Rectal smooth muscle tissue (tissue), 1 donor: Measurements from ENCODE around the gene OR5D18.

Experiments
- H3K27ac ChIP-seq: one replicate; pipeline ENCODE4 v1.7.0; 2013; ENCODE audit warnings: low read depth, low read length, inconsistent platforms
- H3K27me3 ChIP-seq: one replicate; pipeline ENCODE4 v1.7.0; 2013; ENCODE audit warnings: low read length; ENCODE audit not compliant: control insufficient read depth, insufficient read depth
- H3K36me3 ChIP-seq: one replicate; pipeline ENCODE4 v1.7.0; 2013; ENCODE audit warnings: low read length; ENCODE audit not compliant: control insufficient read depth, insufficient read depth
- H3K4me1 ChIP-seq: one replicate; pipeline ENCODE4 v1.7.0; 2013; ENCODE audit warnings: low read length; ENCODE audit not compliant: control insufficient read depth, insufficient read depth
- H3K4me3 ChIP-seq: one replicate; pipeline ENCODE4 v1.7.0; 2013; ENCODE audit warnings: low read length
- H3K9ac ChIP-seq: one replicate; pipeline ENCODE4 v1.7.0; 2013; ENCODE audit warnings: low read length

Gene OR5D18

DNA sequence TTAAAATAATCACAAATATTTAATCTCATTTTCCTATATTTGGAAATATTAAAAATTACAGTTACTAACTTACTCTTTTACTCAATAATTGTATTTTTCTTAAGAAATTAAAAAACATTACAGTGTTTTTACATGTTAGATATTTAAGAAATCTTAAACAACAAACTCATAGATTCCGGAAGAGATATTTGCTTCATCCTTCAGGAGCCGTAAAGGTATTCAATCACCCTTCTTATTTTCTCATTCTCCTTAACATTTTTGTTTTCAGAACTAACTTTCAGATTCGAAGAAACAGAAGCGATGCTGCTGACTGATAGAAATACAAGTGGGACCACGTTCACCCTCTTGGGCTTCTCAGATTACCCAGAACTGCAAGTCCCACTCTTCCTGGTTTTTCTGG, at the start of gene OR5D18:
Gene OR5D18 (plus strand): TSS at position 301 of the 400 bp plus-strand sequence. CDS start 0 bp downstream, at position 301.
- no peaks in the 10 kb centered on the region for H3K36me3 ChIP-seq
- no peak within 1 kb of the TSS for H3K27ac ChIP-seq
- H3K4me1 ChIP-seq = no peaks in the 10 kb centered on the region

GRCh38 chr11:55773138-55773537, 46.3 kb upstream of the OR5D18 start, which contains the start of gene OR5D13:
OR5D13 (plus strand) TSS chr11:55773438; CDS start chr11:55773438, 0 bp downstream.
- no peak within 1 kb of the TSS for H3K4me3 ChIP-seq
- no peak within 1 kb of the TSS for H3K9ac ChIP-seq
- no peaks in the 10 kb centered on the region for H3K27me3 ChIP-seq
- H3K27ac ChIP-seq = no peak within 1 kb of the TSS
- H3K4me1 ChIP-seq = no peaks in the 10 kb centered on the region
- H3K36me3 ChIP-seq = no peaks in the 10 kb centered on the region

More for the DNA sequence above, at the start of gene OR5D18:
- Histone ChIP-seq H3K27me3 (no peaks in the 10 kb centered on the region), H3K9ac (no peak within 1 kb of the TSS), H3K4me3 (no peak within 1 kb of the TSS)

GRCh38 chr11:55791606-55792005, 27.8 kb upstream of the OR5D18 start:
- Histone ChIP-seq H3K36me3 (no peaks in the 10 kb centered on the region), H3K27ac (no peak overlapping the region), H3K4me3 (no peak overlapping the region), H3K4me1 (no peaks in the 10 kb centered on the region), H3K9ac (no peak overlapping the region), H3K27me3 (no peaks in the 10 kb centered on the region)

DNA sequence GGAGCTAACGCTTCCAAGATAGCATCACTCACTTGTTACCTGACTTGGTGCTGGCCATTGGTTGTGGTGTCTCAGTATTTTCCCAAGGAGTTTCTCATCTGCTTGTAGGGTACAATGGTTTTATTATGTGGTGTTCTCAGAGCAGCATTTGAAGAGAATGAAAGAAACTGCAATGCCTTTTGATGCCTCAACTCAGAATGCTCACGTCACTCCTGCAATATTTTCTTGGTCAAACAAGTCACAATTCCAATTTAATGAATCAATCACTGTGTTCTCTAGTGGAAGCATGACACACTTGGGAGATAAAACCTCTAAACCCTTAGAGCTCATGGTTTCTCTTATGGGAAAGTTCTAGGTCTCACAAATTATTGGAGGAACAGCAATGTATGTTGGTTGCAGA, 26.1 kb upstream of the OR5D18 start:
- H3K27me3 ChIP-seq = no peaks in the 10 kb centered on the region
- H3K9ac ChIP-seq = no peak overlapping the region
- H3K27ac ChIP-seq = no peak overlapping the region
- H3K4me3 ChIP-seq = no peak overlapping the region
- no peaks in the 10 kb centered on the region for H3K4me1 ChIP-seq
- no peaks in the 10 kb centered on the region for H3K36me3 ChIP-seq

DNA sequence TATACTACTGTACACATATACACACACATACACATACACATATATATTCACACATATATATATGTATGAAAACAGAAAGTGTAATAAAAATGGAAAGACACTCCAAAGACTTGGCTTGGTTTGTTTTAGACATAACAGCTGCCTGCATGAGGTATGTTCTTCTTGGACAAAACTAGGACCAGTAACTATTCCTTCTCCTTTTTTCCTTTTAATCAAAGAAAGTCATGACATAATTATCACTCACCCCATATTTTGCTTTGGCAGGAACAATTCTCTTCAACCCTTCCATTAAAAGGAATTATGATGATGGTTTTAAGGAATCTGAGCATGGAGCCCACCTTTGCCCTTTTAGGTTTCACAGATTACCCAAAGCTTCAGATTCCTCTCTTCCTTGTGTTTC, 24.2 kb upstream of the OR5D18 start, which contains the start of gene OR5D14:
Gene OR5D14 (plus strand): TSS at position 301 of the 400 bp plus-strand sequence. CDS start 0 bp downstream, at position 301.
- Histone ChIP-seq H3K36me3 (no peaks in the 10 kb centered on the region), H3K27ac (no peak within 1 kb of the TSS), H3K4me1 (no peaks in the 10 kb centered on the region), H3K9ac (no peak within 1 kb of the TSS), H3K27me3 (no peaks in the 10 kb centered on the region), H3K4me3 (no peak within 1 kb of the TSS)

DNA sequence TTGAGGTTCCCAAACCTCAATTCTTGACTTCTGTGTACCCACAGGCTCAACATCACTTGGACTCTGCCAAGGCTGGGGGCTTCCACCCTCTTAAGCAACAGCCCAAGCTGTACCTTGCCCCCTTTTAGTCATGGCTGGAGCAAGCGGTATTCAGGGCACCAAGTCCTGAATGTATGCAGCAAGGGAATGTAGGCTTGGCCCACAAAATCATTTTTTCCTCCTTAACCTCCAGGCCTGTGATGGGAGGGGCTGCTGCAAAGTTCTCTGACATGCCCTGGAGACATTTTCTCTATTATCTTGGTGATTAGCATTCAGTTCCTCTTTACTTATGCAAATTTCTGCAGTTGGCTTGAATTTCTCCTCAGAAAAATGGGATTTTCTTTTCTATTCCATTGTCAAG, 13.2 kb upstream of the OR5D18 start:
- Histone ChIP-seq H3K9ac (no peak overlapping the region), H3K27me3 (no peaks in the 10 kb centered on the region), H3K36me3 (no peaks in the 10 kb centered on the region), H3K4me3 (no peak overlapping the region), H3K27ac (no peak overlapping the region), H3K4me1 (no peaks in the 10 kb centered on the region)

- no peak within 1 kb of the TSS for H3K9ac ChIP-seq
- H3K27ac ChIP-seq = no peak within 1 kb of the TSS
- H3K4me3 ChIP-seq = no peak within 1 kb of the TSS
- H3K4me1 ChIP-seq = no peaks in the 10 kb centered on the region
- H3K36me3 ChIP-seq = no peaks in the 10 kb centered on the region
- no peaks in the 10 kb centered on the region for H3K27me3 ChIP-seq
Observed at GRCh38 chr11:55811067-55811466, 8.4 kb upstream of the OR5D18 start, which contains the start of gene OR5L1. OR5L1 (plus strand) TSS chr11:55811367; CDS start chr11:55811467, 100 bp downstream.

- no peaks in the 10 kb centered on the region for H3K36me3 ChIP-seq
- no peak within 1 kb of the TSS for H3K27ac ChIP-seq
- no peaks in the 10 kb centered on the region for H3K4me1 ChIP-seq
- H3K4me3 ChIP-seq = no peak within 1 kb of the TSS
- H3K9ac ChIP-seq = no peak within 1 kb of the TSS
- H3K27me3 ChIP-seq = no peaks in the 10 kb centered on the region
Observed at GRCh38 chr11:55826919-55827318, 7.5 kb downstream of the OR5D18 start, which contains the start of gene OR5L2. OR5L2 (plus strand) TSS chr11:55827219; CDS start chr11:55827219, 0 bp downstream.

- Histone ChIP-seq H3K27me3 (no peaks in the 10 kb centered on the region), H3K27ac (no peak within 1 kb of the TSS), H3K4me1 (no peaks in the 10 kb centered on the region), H3K9ac (no peak within 1 kb of the TSS), H3K36me3 (no peaks in the 10 kb centered on the region), H3K4me3 (no peak within 1 kb of the TSS)
Observed at GRCh38 chr11:55838452-55838851, 19.0 kb downstream of the OR5D18 start, which contains the start of gene OR5D16. OR5D16 (plus strand) TSS chr11:55838752; CDS start chr11:55838752, 0 bp downstream.

DNA sequence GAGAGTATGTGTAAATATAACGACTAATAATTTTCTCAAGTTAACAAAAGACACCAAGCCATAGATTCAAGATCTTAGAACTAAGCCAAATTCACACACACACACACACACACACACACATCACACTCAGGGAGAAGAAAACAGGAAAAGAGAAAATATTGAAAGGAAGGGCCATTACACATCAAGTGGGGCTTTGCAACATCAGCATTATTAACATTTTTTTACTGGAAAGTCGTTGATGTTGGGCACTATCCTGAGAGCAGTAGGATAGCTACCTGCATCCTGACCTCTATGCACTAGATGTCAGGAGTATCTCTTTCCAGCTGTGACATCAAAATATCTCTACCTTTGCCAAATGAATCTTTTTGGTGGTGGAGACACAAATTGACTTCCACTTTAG, 28.0 kb downstream of the OR5D18 start:
- Histone ChIP-seq H3K36me3 (no peaks in the 10 kb centered on the region), H3K27me3 (no peaks in the 10 kb centered on the region)

DNA sequence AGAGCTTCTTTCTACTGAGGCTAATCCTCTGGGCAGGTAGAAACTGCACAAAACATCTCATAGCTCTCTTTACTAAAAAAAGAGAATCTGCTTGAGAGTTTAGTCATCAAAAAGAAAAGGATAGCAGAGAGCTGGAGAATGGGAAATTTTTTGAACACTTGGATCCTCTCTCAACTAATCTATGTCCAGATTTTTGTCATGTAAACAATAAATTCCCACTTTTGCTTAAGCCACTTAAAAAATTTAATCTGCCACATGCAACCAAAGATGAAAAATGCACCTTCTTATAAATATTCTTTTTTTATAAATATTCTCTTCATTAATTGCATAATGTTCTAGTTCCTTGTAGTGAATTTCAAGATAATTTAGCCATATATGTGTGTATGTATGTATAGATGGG, 29.6 kb downstream of the OR5D18 start:
- Histone ChIP-seq H3K9ac (no peak overlapping the region), H3K27me3 (no peaks in the 10 kb centered on the region), H3K4me1 (no peaks in the 10 kb centered on the region), H3K4me3 (no peak overlapping the region), H3K27ac (no peak overlapping the region), H3K36me3 (no peaks in the 10 kb centered on the region)

More for the DNA sequence above, 28.0 kb downstream of the OR5D18 start:
- Histone ChIP-seq H3K27ac (no peak overlapping the region), H3K4me1 (no peaks in the 10 kb centered on the region), H3K9ac (no peak overlapping the region), H3K4me3 (no peak overlapping the region)

GRCh38 chr11:55852141-55852540, 32.7 kb downstream of the OR5D18 start:
- no peak overlapping the region for H3K4me3 ChIP-seq
- no peaks in the 10 kb centered on the region for H3K4me1 ChIP-seq
- no peak overlapping the region for H3K27ac ChIP-seq
- no peaks in the 10 kb centered on the region for H3K27me3 ChIP-seq
- no peak overlapping the region for H3K9ac ChIP-seq
- no peaks in the 10 kb centered on the region for H3K36me3 ChIP-seq

GRCh38 chr11:55854704-55855103, 35.3 kb downstream of the OR5D18 start:
- Histone ChIP-seq H3K36me3 (no peaks in the 10 kb centered on the region), H3K4me1 (no peaks in the 10 kb centered on the region), H3K9ac (no peak overlapping the region), H3K4me3 (no peak overlapping the region), H3K27me3 (no peaks in the 10 kb centered on the region), H3K27ac (no peak overlapping the region)
